ENCODE results near the gene FBXO24. TPM values are rescaled to one million over a fixed set of nuclear protein-coding genes. Genes with fewer than 3 reads are reported as not detected.

The FBXO24 gene
- total RNA-seq, 1 experiment from 2014 or later = 0.75 TPM

DNA sequence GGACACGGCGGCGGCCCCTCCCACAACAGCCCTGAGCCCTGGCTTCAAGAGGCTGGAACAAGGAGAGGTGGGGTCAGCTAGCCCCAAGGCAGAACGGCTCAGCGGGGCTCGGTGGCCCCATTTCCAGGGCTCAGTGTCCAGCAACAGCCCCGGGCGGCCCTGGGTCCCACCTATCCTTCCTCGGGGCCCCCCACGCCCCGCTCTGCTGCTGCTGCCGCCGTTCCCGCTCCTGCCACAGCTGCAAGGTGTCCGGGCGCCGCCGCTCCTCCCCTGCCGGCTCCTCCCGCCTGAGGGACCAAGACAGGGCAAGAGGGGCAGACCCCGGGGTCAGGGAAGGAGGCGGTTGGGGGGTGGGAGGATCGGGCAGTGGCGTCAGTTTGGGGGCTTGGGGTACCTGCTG, 9.0 kb upstream of the FBXO24 start:
- CTCF ChIA-PET = interaction anchor here (0.6 kb wide), 1 partner anchor 101 kb away, joined by 3 read pairs; no protein-coding TSS in a partner anchor
- DNase-seq (ENCODE audit: low spot score) = no peak
- H3K27ac ChIP-seq (ENCODE audit: low read depth, low read length, poor library complexity, severe bottlenecking) = no peak overlapping the region
- BruUV-seq (replicated peaks) = no TSS peak
- H3K4me3 ChIP-seq (ENCODE audit: low read depth, low read length, poor library complexity, severe bottlenecking) = no peak overlapping the region
- peaks cover 33% of the 10 kb centered on the region for H3K36me3 ChIP-seq (ENCODE audit: insufficient read depth, low read length, poor library complexity, severe bottlenecking)
- POLR2A ChIA-PET (ENCODE audit: low non-redundant PET) = no interaction called here
- no peak for TF ChIP-seq EZH2 (IDR thresholded peaks at IDR 0.05; ENCODE audit: borderline replicate concordance, low read depth, low read length, poor library complexity, severe bottlenecking)
- TF ChIP-seq, protein P1, sequence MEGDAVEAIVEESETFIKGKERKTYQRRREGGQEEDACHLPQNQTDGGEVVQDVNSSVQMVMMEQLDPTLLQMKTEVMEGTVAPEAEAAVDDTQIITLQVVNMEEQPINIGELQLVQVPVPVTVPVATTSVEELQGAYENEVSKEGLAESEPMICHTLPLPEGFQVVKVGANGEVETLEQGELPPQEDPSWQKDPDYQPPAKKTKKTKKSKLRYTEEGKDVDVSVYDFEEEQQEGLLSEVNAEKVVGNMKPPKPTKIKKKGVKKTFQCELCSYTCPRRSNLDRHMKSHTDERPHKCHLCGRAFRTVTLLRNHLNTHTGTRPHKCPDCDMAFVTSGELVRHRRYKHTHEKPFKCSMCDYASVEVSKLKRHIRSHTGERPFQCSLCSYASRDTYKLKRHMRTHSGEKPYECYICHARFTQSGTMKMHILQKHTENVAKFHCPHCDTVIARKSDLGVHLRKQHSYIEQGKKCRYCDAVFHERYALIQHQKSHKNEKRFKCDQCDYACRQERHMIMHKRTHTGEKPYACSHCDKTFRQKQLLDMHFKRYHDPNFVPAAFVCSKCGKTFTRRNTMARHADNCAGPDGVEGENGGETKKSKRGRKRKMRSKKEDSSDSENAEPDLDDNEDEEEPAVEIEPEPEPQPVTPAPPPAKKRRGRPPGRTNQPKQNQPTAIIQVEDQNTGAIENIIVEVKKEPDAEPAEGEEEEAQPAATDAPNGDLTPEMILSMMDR (conservative IDR thresholded peaks at IDR 0.05; ENCODE audit: low read depth, low read length) = no peak
- no peaks in the 10 kb centered on the region for H3K4me1 ChIP-seq (ENCODE audit: insufficient read depth, low read length, poor library complexity, severe bottlenecking)
- intact Hi-C loops (cut with micrococcal nuclease; ENCODE audit: unreplicated experiment) = no loop called here
- H3K9me3 ChIP-seq (ENCODE audit: low read depth, low read length, poor library complexity, severe bottlenecking) = no peaks in the 10 kb centered on the region
- H3K27me3 ChIP-seq (replicated peaks; ENCODE audit: insufficient read depth, low read depth, low read length, poor library complexity) = no peaks in the 10 kb centered on the region

DNA sequence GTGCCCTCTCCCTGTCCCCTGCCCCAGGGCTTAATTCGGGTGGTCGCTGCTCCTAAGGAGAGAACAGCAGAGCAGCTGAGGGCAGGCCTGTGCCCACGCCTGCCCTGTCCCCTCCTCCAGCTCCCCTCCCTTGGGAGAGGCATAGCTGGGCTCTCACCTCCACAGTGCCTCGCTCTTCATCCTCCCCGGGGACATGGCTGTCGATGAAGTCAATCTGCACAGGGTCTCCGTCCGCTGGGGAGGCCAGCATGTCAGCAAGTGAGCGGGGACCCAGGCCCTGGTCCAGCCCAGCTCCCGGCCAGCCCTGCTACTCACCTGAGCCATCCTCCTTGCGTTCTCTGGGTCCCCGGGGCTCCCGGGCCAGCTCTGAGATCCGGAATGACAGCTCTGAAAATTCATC, 8.6 kb upstream of the FBXO24 start:
- Histone ChIP-seq H3K4me3 (ENCODE audit: low read depth, low read length, poor library complexity, severe bottlenecking) (no peak overlapping the region), H3K9me3 (ENCODE audit: low read depth, low read length, poor library complexity, severe bottlenecking) (no peaks in the 10 kb centered on the region), H3K27me3 (replicated peaks; ENCODE audit: insufficient read depth, low read depth, low read length, poor library complexity) (no peaks in the 10 kb centered on the region), H3K36me3 (ENCODE audit: insufficient read depth, low read length, poor library complexity, severe bottlenecking) (peaks cover 37% of the 10 kb centered on the region), H3K4me1 (ENCODE audit: insufficient read depth, low read length, poor library complexity, severe bottlenecking) (no peaks in the 10 kb centered on the region), H3K27ac (ENCODE audit: low read depth, low read length, poor library complexity, severe bottlenecking) (no peak overlapping the region)
- intact Hi-C loops (cut with micrococcal nuclease; ENCODE audit: unreplicated experiment) = no loop called here
- no TSS peak for BruUV-seq (replicated peaks)
- ChIA-PET POLR2A (ENCODE audit: low non-redundant PET) (no interaction called here), CTCF (no interaction called here)
- TF ChIP-seq, protein P1 (conservative IDR thresholded peaks at IDR 0.05; ENCODE audit: low read depth, low read length) = no peak
- no peak for TF ChIP-seq EZH2 (IDR thresholded peaks at IDR 0.05; ENCODE audit: borderline replicate concordance, low read depth, low read length, poor library complexity, severe bottlenecking)
- no peak for DNase-seq (ENCODE audit: low spot score)

DNA sequence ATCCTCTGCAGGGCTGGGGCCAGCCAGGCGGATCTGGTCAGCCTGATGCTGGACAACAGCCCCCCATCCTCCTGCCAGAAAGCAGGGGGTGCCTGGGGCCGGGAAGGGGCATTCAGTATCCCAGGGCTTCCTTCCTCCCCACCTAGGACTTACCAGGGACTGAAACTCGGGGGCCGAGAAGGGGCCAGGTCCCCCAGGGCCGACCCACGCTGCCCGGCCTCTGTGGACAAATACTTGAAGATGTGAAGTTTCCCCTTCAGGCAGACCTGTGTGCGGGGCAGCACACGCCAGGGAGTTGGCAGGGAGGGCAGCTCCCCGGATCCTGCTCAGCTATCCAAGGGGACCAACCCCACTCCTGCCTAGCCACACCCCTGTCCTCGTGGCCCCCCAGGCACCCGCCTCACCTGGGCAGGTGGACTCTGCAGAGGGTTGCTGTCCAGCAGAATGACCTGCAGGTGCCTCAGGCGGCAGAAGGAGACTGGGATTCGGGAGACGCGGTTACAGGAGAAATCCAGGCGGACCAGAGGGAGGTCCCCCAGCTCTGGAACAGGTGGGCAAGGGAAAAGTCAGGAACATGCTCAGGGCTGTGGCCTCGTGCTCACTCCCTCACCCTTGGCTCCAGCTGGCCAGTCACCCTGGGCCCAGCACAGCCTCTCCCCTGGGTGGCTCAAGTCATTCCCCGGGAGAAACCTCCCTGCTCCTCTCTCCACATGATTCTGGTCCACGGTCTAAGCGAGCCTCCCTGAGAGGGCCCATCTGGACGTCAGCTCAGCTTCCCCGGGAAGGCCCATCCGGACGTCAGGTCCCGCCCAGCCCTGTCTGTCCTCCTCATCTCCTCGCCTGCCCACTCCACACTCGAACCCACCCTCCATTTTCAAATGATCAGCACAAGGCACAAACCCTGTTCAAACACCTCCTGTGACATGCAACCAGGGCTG, 7.6 kb upstream of the FBXO24 start:
- H3K27me3 ChIP-seq (replicated peaks; ENCODE audit: insufficient read depth, low read depth, low read length, poor library complexity) = no peaks in the 10 kb centered on the region
- intact Hi-C loops (cut with micrococcal nuclease; ENCODE audit: unreplicated experiment) = no loop called here
- H3K4me3 ChIP-seq (ENCODE audit: low read depth, low read length, poor library complexity, severe bottlenecking) = no peak overlapping the region
- ChIA-PET CTCF (no interaction called here), POLR2A (ENCODE audit: low non-redundant PET) (no interaction called here)
- peaks cover 38% of the 10 kb centered on the region for H3K36me3 ChIP-seq (ENCODE audit: insufficient read depth, low read length, poor library complexity, severe bottlenecking)
- DNase-seq (ENCODE audit: low spot score) = no peak
- no peak overlapping the region for H3K27ac ChIP-seq (ENCODE audit: low read depth, low read length, poor library complexity, severe bottlenecking)
- no peaks in the 10 kb centered on the region for H3K9me3 ChIP-seq (ENCODE audit: low read depth, low read length, poor library complexity, severe bottlenecking)
- TF ChIP-seq, protein P1 (conservative IDR thresholded peaks at IDR 0.05; ENCODE audit: low read depth, low read length) = no peak
- no peak for TF ChIP-seq EZH2 (IDR thresholded peaks at IDR 0.05; ENCODE audit: borderline replicate concordance, low read depth, low read length, poor library complexity, severe bottlenecking)
- peaks cover 3% of the 10 kb centered on the region for H3K4me1 ChIP-seq (ENCODE audit: insufficient read depth, low read length, poor library complexity, severe bottlenecking)
- BruUV-seq (replicated peaks) = no TSS peak
